H7 (cell line): ENCODE measurements around the gene FKBP8. TPM values are rescaled to one million over a fixed set of nuclear protein-coding genes. Genes with fewer than 3 reads are reported as not detected.
"Not testable (repeated sequence)": the region's sequence is repeated elsewhere in the genome, so short reads cannot be mapped to it uniquely, and the experiment has no call there.

ENCODE experiments used
- DNase-seq: peaks from one replicate; pipeline ENCODE4 v3.0.0; 2012
- H3K27me3 ChIP-seq: 2 replicates; pipeline ENCODE4 v1.6.0; 2011; ENCODE audit warnings: mild to moderate bottlenecking, low read length; ENCODE audit not compliant: control insufficient read depth, insufficient read depth
- H3K36me3 ChIP-seq: replicated peaks from 2 replicates; pipeline ENCODE4 v1.5.1; 2011; ENCODE audit warnings: low read length; ENCODE audit not compliant: control insufficient read depth, insufficient read depth
- H3K4me3 ChIP-seq: 2 replicates; pipeline ENCODE4 v1.5.1; 2011; ENCODE audit warnings: low read depth, mild to moderate bottlenecking, control low read depth, low read length, moderate library complexity; ENCODE audit not compliant: insufficient read depth
- total RNA-seq: library from RNA; depleted of rRNA; stranded (reverse); fragments of >200 nt; shearing (Covaris generic); gene quantifications from 2 replicates; pipeline ENCODE4 v1.2.3, GENCODE V29; 2014; rRNA removed

Gene FKBP8
- 446 and 481 TPM in 2 replicates for total RNA-seq

DNA sequence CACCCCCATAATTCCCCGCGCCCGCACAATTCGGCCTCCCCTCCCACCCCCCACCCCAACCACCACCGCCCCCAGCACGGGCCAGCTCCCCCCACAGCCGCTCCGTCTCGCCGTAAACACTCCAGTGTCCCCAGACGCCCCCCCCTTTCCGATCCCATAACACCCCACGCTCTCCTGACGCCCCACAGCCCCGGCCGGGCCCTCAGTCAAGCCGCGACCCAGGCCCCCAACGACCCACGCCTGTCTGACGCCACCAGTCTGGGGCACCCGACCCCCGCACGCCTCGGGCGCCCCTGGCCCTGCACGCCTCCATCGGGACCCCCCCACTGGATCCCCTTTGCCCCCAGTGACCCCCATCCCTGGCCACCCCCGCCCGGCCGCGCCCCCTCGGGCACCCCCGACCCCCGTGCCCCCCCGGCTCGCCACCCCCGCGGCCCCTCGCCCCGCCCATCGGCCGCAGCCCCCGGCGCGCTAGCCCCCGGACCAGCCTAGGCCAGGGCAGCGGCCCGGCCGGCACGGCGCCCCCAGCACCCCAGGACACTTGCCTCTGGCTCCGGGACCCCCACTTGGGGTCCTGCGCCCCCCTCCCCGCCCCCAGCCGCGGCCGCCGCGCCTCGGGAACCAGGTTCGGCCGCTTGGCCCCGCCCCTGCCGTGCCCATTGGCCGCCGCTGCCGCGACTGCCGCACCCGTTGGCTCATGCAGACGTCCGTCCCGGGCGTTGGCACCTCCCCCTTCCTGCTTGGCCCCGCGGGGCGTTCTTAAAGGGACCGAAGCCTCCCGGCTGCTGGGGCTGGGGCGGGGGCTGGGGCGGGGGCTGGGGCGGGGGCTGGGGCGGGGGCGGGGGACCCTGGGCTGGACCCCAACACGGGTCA, at the start of gene FKBP8:
Gene FKBP8 (minus strand): TSS at position 633 of the 873 bp plus-strand sequence. CDS start 1,603 bp downstream, outside the sequence.
- Histone ChIP-seq H3K36me3 (peaks cover 14% of the 10 kb centered on the region), H3K4me3 (peak within 1 kb of the TSS; percentile 68), H3K27me3 (no peaks in the 10 kb centered on the region)
- peak; percentile 100 for DNase-seq

DNA sequence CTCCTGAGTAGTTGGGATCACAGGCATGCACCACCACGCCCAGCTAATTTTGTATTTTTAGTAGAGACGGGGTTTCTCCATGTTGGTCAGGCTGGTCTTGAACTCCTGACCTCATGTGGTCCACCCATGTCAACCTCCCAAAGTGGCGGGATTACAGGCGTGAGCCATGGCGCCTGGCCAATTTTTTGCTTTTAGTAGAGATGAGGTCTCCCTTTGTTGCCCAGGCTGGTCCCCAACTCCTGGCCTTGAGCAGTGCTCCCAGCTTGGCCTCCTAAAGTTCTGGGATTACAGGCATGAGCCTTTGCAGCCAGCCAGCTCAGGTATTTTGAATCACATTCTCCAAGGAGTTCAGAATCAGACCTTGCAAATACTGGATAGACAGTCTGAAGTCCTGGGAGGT, 49.4 kb upstream of the FKBP8 start:
- not testable (repeated sequence) for H3K27me3 ChIP-seq, DNase-seq, H3K36me3 ChIP-seq, H3K4me3 ChIP-seq

DNA sequence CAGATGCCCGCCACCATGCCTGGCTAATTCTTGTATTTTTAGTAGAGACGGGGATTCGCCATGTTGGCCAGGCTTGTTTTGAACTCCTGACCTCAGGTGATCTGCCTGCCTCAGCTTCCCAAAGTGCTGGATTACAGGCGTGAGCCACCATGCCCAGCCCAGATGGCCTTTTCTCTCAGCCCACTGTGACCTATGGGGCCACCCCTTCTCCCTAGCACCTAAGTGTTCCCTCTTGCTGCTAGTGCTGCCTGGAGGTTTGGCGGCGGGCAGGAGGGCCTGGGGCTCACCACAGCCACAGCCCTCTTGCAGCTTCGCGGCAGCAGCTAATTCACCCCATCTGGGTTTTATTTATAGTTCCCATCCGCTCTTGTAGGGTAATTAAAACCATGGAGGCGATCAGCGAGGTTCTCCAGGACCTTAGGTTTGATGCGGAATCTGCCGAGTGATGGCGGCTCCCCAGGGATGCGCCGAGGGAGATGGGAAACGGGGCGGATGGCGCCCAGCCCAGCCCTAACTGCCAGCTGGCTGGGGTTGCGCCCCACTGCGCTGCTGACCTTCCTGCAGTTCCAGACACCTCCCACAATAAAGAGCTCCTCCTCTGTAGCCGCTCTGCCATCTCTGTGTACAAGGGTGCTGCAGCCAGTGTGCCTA, 48.5 kb upstream of the FKBP8 start:
- Histone ChIP-seq H3K4me3 (no peak overlapping the region), H3K36me3 (peaks cover 2% of the 10 kb centered on the region; the same call in 1 of the 2 replicates), H3K27me3 (no peaks in the 10 kb centered on the region)
- DNase-seq: no peak

GRCh38 chr19:18590273-18591272, 47.2 kb upstream of the FKBP8 start:
- peaks cover 2% of the 10 kb centered on the region; the same call in 1 of the 2 replicates for H3K36me3 ChIP-seq
- H3K4me3 ChIP-seq: peak overlapping the region; percentile 91
- no peaks in the 10 kb centered on the region for H3K27me3 ChIP-seq
- peak; percentile 93 for DNase-seq

DNA sequence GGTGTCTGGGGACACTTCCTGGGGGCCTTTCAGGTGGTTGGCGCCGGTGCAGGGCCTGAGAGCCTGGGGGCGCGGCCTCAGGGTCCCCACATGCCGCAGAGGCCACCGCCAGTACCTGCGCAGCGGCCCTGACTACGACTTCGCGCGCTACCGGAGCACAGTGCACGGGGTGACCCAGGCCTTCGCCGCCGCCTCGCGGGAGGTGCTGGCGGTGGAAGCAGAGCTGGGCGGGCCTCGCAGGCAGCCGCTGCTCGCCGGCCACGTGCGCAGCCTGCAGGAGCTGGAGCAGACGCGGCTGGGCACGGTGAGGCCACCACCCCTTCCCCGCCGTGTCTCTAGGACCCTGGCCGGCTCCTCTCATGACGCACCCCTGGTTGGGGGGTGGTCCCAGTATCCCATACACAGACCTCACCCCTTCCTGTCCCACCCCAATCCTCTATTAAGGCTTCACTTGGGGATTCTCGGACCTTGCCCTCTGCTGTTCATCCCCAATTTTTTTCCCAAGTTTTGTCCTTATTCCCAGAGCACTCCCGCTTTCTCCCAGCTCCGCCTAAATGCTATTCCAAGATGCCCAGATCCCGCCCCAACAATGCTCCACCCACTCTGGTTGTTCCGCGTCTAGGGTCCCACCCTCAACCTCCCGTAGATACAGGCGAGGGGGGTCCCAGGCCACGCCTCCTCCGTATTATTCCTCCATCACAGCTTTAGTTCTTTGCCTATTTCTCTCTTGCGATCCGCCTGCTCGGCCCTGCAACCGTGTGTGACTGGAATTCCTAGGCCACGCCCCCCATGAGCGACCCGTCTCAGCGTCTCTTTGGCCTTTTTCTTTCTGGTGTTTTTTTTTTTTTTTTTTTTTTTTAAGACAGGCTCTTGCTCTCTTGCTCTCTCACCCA, 46.3 kb upstream of the FKBP8 start:
- Histone ChIP-seq H3K27me3 (no peaks in the 10 kb centered on the region), H3K4me3 (peak overlapping the region; percentile 91), H3K36me3 (peaks cover 2% of the 10 kb centered on the region; the same call in 1 of the 2 replicates)
- DNase-seq: peak; percentile 88

DNA sequence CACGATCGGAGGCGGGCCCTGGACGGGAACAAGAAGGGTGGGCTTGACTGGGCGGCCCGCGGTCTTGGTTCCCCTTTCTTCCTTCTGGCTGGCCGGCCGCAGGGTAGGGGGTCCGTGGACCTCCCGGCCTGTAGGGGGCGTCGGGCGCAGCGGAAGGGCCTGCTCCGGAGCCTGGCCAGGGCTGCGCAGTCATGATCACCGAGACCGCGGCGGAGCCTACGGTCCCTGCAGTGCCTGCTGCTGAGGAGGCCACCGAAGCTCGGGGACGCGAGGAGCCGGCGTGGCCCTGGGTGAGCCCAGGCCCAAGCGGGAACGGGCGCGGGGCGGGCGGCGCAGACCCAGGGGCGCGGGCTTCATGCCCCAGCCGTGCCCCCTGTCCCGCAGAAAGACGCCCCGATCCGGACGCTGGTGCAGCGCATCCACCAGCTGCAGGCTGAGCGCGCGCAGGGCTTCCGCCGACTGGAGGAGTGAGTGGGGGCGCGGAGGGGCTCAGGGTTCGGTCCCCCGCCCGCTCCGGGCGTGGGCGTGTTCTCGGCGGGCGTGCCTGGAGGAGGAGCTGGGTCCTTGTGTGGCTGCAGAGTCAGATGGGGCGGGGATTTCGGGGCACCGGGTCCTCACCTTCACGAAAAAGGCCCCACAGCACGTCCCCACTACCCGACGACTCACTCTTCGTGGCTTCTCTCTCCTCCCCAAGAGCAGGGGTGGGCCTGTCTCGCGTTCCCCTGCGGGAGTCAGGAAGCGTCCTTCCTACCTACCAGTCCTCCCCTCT, 45.4 kb upstream of the FKBP8 start, which contains the start of gene REX1BD:
Gene REX1BD (plus strand): TSS at position 188 of the 769 bp plus-strand sequence. CDS start 4 bp downstream, at position 192.
- DNase-seq: peak; percentile 94
- peak within 1 kb of the TSS; percentile 91 for H3K4me3 ChIP-seq
- no peaks in the 10 kb centered on the region for H3K27me3 ChIP-seq
- peaks cover 2% of the 10 kb centered on the region; the same call in 1 of the 2 replicates for H3K36me3 ChIP-seq

- Histone ChIP-seq H3K27me3 (no peaks in the 10 kb centered on the region), H3K36me3 (peaks cover 2% of the 10 kb centered on the region; the same call in 1 of the 2 replicates), H3K4me3 (peak overlapping the region; percentile 91)
- peak; percentile 43 for DNase-seq
These were observed 44.7 kb upstream of the FKBP8 start for GRCh38 chr19:18587962-18588610.

DNA sequence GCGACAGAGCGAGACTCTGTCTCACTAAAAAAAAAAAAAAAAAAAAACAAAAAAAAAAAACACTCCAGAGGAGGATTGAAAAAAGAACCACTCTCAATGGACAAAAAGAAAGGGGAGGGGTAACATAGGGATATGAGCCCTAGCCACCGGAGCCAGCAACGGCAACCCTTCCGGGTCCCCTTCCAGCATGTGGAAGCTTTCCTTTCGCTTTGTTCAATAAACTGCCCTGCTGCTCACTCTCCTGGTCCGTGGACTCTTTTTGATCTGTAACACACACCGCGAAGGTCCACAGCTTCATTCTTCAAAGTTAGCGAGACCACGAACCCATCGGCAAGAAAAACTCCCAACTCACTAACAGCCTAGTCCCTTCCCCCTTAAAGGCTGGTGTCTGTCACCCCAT, 44.2 kb upstream of the FKBP8 start:
- Histone ChIP-seq H3K27me3 (no peaks in the 10 kb centered on the region), H3K36me3 (peaks cover 2% of the 10 kb centered on the region; the same call in 1 of the 2 replicates), H3K4me3 (no peak overlapping the region)
- no peak for DNase-seq

DNA sequence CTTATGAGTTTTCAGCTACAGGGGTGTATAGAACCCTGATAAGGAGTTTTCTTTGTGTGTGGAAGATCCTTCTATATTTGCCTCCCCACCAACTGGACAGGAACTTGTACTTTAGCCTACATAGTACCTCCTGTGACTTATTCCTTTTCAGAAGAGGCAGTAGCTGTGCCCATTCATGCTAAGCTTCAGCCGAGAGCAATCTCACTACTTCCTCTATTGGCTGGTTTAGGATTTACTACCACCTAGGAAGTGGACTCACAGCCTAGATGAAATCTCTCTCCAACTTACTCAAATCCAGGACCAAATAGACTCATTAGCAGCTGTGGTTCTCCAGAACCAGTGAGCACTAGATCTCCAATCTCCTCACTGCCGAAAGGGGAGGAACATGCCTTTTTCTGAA, 42.9 kb upstream of the FKBP8 start:
- peaks cover 2% of the 10 kb centered on the region; the same call in 1 of the 2 replicates for H3K36me3 ChIP-seq
- H3K27me3 ChIP-seq: no peaks in the 10 kb centered on the region
- no peak overlapping the region for H3K4me3 ChIP-seq
- no peak for DNase-seq

- no peaks in the 10 kb centered on the region for H3K27me3 ChIP-seq
- peaks cover 9% of the 10 kb centered on the region for H3K36me3 ChIP-seq
These were observed 36.9 kb upstream of the FKBP8 start for GRCh38 chr19:18580311-18580710.

DNA sequence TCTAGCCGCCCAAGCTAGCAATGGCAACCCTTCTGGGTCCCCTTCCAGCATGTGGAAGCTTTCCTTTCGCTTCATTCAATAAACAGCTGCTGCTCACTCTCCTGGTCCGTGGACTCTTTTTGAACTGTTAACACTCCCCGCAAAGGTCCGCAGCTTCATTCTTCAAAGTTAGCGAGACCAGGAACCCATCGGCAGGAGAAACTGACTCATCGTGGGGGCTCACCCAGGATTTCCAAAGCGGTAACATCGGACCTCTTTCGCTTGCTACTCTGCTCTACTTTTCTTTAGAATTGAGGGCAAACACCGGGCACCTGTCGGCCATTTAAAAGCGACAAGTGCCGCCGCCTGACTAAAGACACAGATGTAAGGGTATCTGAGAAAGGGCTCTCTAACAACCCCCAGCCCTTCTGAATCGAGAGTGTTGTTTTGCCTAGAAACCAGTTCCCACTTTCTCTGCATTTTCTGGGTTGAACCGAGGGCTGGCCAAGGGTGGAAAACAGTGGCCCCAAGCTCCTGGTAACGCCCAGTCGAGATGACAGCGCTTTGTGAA, 34.1 kb upstream of the FKBP8 start:
- Histone ChIP-seq H3K27me3 (no peaks in the 10 kb centered on the region), H3K4me3 (no peak overlapping the region), H3K36me3 (peaks cover 29% of the 10 kb centered on the region)
- DNase-seq: no peak

More at GRCh38 chr19:18580311-18580710, 36.9 kb upstream of the FKBP8 start:
- DNase-seq: no peak
- H3K4me3 ChIP-seq: no peak overlapping the region

- no peak for DNase-seq
- Histone ChIP-seq H3K36me3 (peaks cover 29% of the 10 kb centered on the region), H3K27me3 (no peaks in the 10 kb centered on the region), H3K4me3 (no peak overlapping the region)
These were observed 33.0 kb upstream of the FKBP8 start for GRCh38 chr19:18576383-18576782.
